EL (cell line): Measurements from ENCODE around the gene SHC4.

Experiments used
- DNase-seq: peaks from one replicate; pipeline ENCODE4 v3.0.0-alpha.2; 2016

Gene SHC4

DNA sequence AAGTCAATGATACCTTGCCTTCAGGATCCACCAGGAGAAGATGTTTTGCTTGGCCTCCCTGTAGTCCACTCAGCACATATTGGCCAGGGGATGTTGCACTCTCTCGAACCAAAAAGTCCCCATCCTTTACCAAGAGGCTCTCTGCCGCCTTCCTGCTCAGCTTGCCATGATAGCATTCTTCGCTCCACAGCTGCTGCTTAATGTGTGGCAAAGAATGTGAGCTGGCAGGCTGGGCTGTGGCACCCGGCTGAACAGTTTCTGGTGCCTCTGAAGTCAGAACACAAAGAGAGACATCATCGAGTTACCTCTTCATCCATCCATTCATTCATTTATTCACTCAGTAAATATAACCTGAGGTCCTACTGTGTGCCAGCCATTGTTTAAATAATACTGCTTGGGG is 129.0 kb downstream of the SHC4 start:
- no peak for DNase-seq

DNA sequence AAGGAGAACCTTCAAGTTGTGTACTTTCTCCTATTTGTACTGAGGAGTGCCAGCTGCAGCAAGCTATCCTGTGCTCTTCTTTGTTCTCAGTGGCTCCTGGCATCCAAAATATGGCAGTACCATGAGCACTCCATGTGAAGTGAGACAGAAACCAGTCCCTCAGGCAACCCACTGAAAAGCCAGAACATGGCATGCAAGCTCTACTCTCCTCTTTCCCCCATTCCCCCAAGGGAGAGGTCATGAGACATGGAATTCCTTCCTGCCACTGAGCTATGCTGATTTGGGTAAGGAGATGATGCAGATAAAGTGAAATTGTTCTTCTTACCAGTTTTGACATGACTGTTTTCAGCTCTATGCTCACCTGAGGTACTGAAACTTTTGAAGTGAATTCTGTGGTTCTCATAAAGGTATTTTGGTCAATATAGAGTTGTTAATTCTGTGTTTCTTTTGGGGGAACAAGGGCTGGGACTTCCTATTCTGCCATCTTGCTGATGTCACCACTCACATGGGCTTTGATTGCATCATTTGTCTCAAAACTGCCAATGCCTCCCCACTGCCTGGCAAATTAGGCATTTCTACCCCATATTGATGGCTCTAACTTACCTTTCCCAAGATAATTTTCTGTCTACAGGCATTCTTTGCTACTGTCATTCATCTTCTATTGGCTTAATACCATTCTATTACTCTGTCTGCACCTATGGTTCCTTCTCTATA is 130.0 kb downstream of the SHC4 start:
- DNase-seq: no peak

DNA sequence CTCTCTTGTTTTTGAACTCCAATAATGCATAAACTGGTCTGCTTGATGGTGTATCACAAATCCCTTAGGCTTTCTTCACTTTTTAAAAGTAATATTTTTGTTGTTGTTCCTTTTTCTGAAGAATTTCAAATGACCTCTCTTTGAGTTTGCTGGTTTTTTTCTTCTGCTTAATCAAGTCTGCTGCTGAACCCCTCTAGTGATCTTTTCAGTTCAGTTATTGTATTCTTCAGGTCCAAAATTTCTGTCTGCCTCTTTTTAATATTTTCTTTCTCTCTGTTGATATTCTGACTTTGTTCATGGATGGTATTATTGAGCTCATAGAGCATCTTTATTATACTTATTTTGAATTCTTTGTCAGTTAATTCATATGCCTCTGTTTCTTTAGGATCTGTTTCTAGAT is 131.1 kb downstream of the SHC4 start:
- DNase-seq: no peak

DNA sequence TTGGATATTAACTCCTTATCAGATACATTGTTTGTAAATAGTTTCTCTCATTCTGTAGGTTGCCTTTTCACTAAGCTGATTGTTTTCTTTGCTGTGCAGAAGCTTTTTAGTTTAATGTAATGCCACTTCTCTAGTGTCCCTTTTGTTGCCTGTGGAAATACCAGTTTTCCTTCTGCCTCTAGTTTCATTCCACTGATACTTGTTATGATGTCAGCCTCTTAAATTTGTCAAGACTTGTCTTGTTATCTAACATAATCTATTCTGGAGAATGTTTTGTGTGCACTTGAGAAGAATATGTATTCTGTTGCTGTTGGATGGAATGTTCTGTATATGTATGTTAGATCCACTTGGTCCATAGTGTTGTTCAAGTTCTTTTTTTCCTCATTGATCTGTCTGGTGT is 134.8 kb downstream of the SHC4 start:
- DNase-seq: no peak

DNA sequence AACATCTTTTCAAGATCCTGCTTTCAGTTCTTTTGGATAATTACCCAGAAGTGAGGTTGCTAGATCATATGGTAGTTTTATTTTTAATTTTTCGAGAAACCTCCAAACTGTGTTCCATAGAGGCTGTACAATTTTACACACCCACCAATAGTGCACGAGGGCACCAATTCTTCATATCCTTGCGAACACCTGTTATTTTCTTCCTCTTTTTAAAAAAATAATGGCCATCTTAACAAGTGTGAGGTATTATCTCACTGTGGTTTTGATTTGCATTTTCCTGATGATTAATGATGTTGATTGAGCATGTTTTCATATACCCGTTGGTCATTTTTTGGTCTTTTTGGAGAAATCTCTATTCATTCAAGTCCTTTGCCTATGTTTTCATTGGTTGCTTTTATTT is 135.2 kb downstream of the SHC4 start:
- no peak for DNase-seq

DNA sequence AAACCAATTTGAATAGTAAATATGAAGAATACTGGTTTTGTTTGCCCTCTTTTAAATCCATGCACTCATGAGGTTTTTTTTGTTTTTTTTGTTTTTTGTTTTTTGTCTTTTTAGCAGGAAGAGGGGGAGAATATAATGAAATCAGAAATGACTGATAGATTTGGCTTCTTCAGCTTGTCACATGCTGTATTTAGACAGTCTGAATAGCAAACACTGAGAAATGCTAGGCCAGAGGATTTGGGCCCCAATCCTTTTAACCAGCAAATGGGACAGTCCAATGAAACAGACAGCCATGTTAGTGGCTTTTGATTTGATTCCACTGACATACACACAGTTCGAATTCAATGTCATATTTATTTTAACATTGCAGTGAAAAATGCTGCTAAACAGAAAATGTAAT is 138.6 kb downstream of the SHC4 start:
- DNase-seq: no peak

DNA sequence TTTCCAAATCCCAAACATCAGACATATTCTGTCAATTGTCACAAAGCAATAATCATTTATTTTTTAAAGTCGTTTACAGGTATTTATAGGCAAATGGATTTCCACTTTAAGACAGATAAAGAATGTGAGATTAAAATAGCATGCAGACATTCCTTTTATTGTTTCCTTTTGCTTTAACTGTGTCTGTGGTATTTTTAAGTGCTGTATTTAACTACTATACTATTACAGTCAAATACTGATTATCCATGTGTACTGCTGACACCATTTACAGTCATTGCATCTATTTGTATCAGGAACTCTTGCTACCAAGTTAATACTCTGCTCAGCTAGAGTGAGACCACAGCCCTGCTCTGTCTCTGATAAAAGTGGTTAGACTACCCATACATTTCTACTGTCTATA is 140.0 kb downstream of the SHC4 start:
- no peak for DNase-seq

DNA sequence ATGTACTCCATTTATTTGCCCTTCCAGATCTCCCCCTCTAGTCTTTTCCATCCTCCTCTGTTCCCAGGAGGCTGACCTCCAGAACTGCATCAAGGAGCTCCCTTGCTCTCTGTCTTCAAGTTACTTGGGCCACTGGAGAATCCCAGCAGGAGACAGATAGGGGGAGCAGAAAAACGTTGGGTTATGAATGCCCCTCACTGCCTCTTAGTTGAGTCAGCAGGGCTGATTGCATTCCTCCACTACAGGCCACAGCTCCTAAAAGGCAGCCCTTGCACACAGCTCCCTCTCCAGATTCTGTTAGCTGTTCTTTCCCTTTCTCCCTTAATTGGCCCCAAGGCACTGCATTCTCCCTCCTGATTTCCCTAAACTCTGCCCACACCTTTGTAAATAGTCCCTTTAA is 140.5 kb downstream of the SHC4 start:
- DNase-seq: peak; percentile 61

DNA sequence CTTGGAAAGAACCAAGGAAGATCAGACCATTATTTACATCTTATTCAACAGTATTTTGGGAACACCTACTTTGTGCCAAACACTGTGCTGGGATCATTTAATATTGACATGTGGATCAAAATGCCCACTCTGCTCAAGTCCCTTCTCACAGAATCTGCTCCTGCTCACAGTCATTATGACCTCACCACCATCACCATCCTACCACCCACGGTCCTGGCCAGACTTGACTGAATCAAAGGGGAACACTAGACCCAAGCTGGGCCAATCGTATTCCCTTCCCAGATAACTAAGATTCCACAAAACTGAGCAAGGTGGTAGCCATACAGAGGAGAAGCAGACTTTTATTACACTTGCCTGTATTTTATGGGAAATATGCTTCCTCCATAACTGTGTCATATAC is 149.4 kb downstream of the SHC4 start:
- DNase-seq: no peak

DNA sequence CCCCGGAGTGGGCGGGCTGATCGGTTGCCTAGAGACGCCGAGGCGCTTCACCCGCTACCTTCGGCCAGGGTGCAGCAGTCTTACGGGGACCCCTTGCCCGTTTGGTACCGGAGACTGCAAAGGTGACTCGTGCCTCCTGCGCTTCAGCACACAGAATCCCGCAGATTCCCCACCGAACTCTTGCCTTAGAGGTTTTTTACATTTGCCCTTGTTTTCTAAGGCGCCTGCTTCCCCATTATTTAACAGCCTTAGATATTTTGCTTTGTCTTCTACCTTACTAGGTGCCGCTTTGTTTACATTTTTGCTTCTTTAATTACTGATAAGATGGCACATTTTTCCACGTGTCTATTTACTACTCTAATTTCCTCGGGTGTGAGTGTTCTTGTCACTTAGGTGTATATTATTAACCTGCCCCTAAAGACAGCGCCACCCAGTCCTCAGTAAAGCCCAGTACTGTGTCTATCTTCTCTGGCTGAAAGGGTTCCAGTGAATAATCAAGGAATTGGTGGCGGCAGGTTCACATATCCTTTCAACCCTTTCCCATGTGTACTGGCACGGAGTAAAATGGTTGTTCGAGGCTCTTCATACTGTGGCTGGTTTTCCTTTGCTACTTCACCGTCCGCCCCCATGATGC is 152.3 kb downstream of the SHC4 start:
- no peak for DNase-seq

DNA sequence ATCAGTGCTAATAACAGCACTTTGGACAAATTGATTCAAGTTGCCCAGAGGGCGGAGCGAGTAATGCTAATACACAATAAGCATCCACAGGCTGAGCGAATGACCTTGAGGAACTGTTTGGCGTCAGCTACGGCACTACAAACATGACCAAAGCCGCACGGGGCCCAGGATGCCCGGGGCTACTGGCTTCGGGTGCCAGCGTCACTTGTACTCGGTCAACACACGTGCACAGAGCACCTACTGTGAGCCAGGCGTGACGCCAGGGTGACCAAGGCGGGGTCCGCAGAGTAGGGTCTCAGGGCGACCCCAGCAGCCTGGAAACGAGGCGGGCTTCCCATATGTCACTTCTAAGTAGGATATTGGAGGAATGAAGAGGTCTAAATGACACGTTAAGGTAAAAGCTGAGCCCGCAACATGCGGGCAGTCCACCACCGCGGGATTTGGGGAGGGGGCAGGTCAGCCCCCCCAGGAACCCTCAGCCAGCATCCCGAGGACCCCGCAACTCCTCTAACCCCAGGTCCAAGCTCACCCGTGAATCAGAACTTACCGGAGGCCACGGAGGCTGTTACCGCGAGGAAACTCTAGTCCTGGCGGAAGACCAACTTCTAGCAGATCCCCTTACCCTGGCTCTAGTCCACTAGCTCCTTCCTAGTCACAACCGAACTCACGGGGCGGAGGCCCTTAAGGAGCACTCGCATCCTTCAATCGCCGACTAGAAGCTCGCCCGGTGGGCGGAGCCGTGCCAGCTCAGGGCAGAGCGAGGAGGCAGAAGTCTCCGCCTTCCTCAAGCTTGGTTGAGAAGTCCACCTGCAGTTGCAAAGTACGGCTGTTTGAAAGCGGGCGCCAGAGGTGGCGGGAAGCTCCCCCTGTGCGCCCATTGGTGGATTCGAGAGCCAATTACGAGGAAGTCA is 153.1 kb downstream of the SHC4 start, which contains the start of gene CEP152:
CEP152 (minus strand) TSS at position 656 of the 911 bp plus-strand sequence. CDS start 5,420 bp downstream, outside the sequence.
- peak; percentile 100 for DNase-seq

DNA sequence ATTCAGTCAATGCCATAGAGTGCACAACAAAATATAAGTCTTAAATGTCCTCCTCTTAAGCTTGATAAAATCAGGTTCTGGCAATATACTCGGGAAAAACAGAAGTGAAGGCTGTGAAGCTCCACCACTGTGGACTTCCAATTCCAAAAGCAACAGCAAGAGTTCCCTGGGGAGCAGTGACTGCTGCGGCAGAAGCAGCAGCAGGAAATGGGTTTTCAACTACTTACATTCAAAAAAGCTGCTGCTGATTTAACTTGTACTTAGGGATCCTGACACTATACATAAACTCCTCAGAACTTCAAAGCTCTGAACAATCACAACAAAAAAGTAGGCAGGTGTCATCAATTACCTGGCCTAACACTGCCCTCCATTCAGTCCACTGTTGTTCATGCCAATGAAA is 157.6 kb downstream of the SHC4 start:
- DNase-seq: no peak

DNA sequence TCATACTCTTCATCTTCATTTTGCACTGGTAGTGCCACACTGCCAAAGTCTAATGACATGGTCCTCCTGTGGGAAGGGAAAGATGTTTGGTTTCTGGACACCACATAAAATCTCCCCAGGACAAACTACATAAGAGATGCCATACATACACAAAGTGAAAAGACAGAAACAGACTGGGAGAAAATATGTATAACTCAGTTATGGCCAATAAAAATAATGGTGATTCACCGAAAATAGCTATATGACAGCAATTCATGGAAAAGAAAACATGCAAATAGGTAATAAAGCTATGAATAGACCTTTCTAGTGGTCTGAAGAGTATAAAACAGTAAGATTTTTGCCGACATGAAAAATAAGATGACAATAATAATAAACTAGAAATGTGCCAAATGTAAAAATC is 158.1 kb downstream of the SHC4 start:
- DNase-seq: no peak

DNA sequence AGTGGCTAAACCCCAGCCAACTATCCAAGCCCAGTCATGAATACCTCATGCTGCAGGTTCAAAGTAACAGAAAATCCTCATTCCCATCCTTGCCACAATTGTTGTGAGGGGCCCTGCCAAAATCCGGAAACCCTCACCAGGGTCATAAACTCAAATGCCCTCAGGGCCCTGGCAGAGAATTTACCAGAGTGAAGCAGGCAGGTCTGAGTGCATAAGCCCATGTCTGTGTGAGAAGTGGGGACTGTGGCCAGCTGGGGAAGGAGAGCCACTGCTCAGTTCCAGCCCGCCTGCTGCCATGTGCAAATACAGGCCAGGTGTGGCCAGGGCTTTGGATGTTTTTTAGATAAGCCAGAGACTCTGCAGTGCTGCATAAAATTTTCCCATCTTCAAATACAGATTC is 159.8 kb downstream of the SHC4 start:
- DNase-seq: peak; percentile 8

DNA sequence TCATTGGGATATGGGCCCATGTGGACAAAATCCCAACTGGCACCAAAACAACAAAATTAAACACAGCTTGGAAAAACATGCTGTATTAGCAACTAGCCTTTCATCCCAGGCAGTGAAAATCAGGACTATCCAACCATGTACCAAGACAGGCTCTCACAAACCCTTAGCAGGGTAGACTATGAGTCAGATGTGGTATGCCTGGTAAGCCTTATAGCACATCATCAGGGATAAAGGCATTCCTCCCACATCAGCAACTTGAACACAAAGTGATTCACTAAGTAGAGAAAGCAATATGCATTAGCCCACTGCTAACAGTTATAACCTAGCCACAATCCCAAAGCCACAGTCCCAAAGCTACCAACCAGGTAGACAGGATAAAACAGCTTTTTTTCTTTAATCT is 160.9 kb downstream of the SHC4 start:
- DNase-seq: peak; percentile 87

DNA sequence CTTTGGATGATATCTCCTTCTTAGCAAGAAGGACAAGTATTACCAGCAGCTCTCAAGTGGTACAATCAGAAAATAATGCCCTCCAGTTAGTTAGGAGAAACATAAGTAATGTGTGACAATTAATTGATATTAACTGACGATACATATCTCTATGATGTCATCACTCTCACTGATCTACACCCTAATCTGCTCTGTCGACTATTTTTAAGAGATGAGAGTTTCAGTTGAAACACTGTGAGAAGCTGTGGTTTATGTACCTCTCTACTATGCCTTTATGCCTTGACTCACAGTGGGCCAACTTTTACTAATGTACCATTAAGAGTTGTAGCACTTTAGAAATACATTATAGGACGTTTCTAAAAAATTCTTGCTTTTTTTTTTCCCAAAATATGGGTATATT is 161.5 kb downstream of the SHC4 start:
- no peak for DNase-seq

DNA sequence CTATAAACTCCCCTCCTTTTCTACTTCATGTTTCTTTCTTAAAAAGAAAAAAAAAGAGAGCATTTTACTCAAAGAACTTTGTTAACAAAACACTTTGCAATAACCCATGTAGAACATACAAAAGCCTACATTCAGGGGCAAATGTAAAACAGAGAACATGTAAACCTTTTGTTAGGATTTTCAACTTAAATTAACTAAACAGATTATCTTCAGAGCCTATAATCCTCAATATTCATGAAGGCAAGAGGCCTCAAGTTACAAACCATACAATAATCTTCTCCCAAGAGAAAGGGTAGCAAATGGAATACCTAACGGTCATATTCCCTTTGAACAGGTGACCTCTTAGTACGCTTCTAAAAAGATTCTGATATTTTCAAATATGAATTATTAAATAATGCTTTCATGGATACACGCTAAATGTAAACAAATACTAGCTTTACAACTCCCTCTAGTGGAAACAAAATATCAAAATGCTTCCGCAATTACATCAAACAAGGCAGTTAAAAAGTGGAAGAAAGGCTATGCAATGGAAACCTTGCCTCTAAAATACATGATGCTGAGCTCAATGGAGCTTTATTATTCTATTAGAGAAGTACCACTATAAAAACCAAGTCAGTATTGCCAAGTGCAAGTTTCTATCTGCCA is 162.8 kb downstream of the SHC4 start:
- peak; percentile 28 for DNase-seq

DNA sequence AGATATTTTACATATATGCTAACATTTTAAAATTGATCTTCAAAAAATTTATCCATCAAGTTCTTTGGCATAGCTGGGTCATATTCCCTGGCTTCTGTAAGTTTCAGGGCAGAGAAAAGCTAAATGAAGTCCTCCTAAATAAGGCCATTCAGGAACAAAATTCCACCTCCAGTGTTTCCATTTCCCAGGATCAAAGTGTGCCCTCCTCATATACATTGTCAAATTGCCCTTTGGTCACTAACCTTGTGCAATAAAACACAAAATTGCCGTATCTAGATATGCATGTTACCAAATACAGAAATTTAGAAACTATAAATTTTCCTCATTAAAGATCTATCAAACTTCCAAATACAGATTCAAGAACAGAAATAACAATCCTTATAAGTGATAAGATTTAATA is 163.5 kb downstream of the SHC4 start:
- DNase-seq: no peak

DNA sequence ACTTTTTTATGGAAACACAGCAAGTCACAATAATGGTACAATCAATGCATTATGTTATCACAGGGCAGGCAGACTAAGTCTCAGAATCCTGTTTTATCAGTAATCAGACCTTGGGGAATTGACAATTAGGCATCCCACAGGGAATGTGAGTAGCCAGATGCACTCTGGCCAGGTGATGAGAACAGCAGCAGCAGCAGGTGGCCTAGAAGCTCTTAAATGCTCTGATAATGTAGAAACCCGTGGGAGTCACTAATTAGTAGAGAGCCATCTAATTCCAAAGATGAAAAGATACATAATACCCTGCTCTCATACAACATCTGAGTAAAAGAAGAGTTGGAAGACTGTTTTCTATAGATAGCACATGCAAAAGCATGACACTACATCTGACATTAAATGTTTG is 165.4 kb downstream of the SHC4 start:
- DNase-seq: no peak

DNA sequence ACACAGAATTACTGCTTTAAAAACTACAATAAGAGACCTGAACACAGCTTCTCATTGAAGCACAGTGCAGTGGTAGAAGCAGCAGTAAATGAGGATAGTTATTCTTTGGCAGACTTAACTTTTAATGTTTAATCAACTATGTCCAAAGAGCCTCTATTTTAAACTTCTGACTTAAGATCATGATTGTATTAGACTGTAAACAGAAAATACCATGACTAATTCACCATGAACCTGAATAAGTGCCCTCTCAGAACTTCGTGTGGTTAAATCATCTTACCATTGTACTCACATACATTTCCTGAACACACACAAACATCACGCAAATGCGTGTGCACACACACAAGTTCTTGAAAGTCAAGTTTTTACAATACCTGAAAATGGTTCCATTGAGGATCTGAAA is 166.8 kb downstream of the SHC4 start:
- peak; percentile 30 for DNase-seq

DNA sequence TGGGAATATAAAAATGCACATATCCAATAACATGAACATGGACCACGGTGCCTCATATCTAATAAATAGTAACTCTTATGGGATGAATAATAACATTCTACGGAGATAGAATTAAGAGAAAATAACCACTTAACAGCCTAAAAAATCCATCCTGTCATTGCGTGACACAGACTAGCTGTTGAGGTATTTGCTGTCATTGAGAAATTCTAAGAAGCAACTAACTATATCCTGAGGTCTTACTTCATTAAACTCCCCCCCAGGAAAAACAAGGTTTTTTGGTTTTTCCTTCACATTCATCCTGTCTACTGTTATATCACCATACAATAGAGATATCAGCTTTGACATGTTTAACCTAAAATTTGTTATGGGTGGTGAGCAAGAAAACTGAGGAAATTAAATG is 167.2 kb downstream of the SHC4 start:
- DNase-seq: no peak

DNA sequence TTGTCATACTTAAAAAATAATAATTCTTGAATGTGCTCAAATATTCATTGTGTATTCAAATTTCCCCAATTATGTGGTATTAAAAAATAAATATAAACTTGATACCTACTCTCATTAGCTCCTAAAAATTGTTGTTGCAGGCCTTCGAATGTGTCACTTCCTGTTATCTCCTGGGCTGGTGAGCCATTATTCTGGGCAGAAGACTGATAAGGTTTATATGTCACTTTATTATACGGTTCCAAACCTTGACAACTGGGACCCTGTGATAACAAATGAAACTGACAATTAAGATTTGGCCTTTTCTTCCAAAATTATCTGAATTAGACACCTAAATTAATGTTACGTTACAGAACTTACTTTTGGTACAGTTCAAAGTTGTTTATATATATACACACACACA is 167.8 kb downstream of the SHC4 start:
- no peak for DNase-seq

DNA sequence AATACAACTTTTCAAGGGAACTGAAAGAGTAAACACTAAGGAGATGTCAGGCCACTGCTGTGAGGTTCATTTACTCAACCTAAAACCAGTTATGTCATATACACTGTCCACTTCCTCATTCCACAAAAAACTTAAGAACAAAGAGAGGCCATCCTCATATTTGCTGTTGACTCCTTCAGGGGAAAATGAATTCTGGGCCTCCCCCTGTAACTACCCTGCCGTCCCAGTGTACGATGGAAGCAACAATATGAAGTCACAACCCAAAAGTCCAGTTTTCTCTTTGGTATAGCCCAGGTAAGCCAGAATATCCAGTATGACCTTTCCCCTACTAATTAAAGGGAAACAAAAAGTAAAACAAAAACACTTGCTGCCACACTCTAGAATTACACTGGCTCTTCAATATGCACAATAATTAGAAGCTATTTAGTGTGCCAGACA is 169.0 kb downstream of the SHC4 start:
- DNase-seq: peak; percentile 36
